ENCODE data around the gene HHAT. TPM values are rescaled to one million over a fixed set of nuclear protein-coding genes. Genes with fewer than 3 reads are reported as not detected.
"Not testable (repeated sequence)": the region's sequence is repeated elsewhere in the genome, so short reads cannot be mapped to it uniquely, and the experiment has no call there.

HHAT gene
- total RNA-seq, 4 donors from 2014 or later, result 0.83 to 1.6 (median 1.2) TPM

GRCh38 chr1:210657806-210658205 lies 329.1 kb downstream of the HHAT start:
- no peak for TF ChIP-seq EP300 (IDR thresholded peaks at IDR 0.05)
- TF ChIP-seq POLR2AphosphoS5 (IDR thresholded peaks at IDR 0.05), result no peak
- no peak for TF ChIP-seq POLR2A (IDR thresholded peaks at IDR 0.05; ENCODE audit: low read depth)
- no peak for TF ChIP-seq CTCF (IDR thresholded peaks at IDR 0.05)
- Histone ChIP-seq H3K36me3 (no peaks in the 10 kb centered on the region), H3K27ac (replicated peaks in 1 of 4) (no peak overlapping the region), H3K4me3 (no peak overlapping the region), H3K27me3 (no peaks in the 10 kb centered on the region), H3K9me3 (no peaks in the 10 kb centered on the region), H3K4me1 (no peaks in the 10 kb centered on the region)
- WGBS, result 88% methylated on average over 6 of the region's 6 CpGs
- no peak for DNase-seq (ENCODE audit: extremely low spot score)
- intact Hi-C loops (cut with DNase I), result no loop called here

- H3K27ac ChIP-seq (replicated peaks in 1 of 4); H3K9me3 ChIP-seq; intact Hi-C loops (cut with DNase I); DNase-seq (ENCODE audit: extremely low spot score); H3K36me3 ChIP-seq; H3K4me3 ChIP-seq; H3K27me3 ChIP-seq; H3K4me1 ChIP-seq: not testable (repeated sequence)
- 93% methylated on average over 4 of the region's 4 CpGs for WGBS
Observed at GRCh38 chr1:210661520-210661919, 332.8 kb downstream of the HHAT start.

- WGBS, result 90% methylated on average over 4 of the region's 4 CpGs
- Histone ChIP-seq H3K27me3 (no peaks in the 10 kb centered on the region), H3K9me3 (no peaks in the 10 kb centered on the region), H3K36me3 (no peaks in the 10 kb centered on the region), H3K27ac (replicated peaks in 1 of 4) (no peak overlapping the region), H3K4me1 (no peaks in the 10 kb centered on the region), H3K4me3 (no peak overlapping the region)
- TF ChIP-seq CTCF (IDR thresholded peaks at IDR 0.05), result no peak
- TF ChIP-seq POLR2A (IDR thresholded peaks at IDR 0.05; ENCODE audit: low read depth), result no peak
- no peak for TF ChIP-seq POLR2AphosphoS5 (IDR thresholded peaks at IDR 0.05)
- TF ChIP-seq EP300 (IDR thresholded peaks at IDR 0.05), result no peak
- no peak for DNase-seq (ENCODE audit: extremely low spot score)
- intact Hi-C loops (cut with DNase I), result no loop called here
Observed at GRCh38 chr1:210662291-210663050, 333.8 kb downstream of the HHAT start.

GRCh38 chr1:210663730-210664573 lies 335.2 kb downstream of the HHAT start:
- Histone ChIP-seq H3K27me3 (no peaks in the 10 kb centered on the region), H3K27ac (replicated peaks in 1 of 4) (no peak overlapping the region), H3K4me3 (no peak overlapping the region), H3K9me3 (no peaks in the 10 kb centered on the region), H3K36me3 (no peaks in the 10 kb centered on the region), H3K4me1 (no peaks in the 10 kb centered on the region)
- DNase-seq (ENCODE audit: extremely low spot score), result no peak
- 68% methylated on average over 7 of the region's 7 CpGs for WGBS
- TF ChIP-seq EP300 (IDR thresholded peaks at IDR 0.05), result no peak
- TF ChIP-seq POLR2A (IDR thresholded peaks at IDR 0.05; ENCODE audit: low read depth), result no peak
- intact Hi-C loops (cut with DNase I), result no loop called here

- H3K27ac ChIP-seq (replicated peaks in 1 of 4), result no peak overlapping the region
- no peak for DNase-seq (ENCODE audit: extremely low spot score)
- H3K36me3 ChIP-seq, result peaks cover 0 to 9% (median 1%) of the 10 kb centered on the region in 4 donors
- H3K4me3 ChIP-seq, result no peak overlapping the region
- intact Hi-C loops (cut with DNase I), result no loop called here
- H3K4me1 ChIP-seq, result no peaks in the 10 kb centered on the region
- TF ChIP-seq CTCF (IDR thresholded peaks at IDR 0.05) (no peak), POLR2A (IDR thresholded peaks at IDR 0.05; ENCODE audit: low read depth) (no peak), EP300 (IDR thresholded peaks at IDR 0.05) (no peak)
- no peaks in the 10 kb centered on the region for H3K27me3 ChIP-seq
- peaks cover 0 to 7% (median 2%) of the 10 kb centered on the region in 4 donors for H3K9me3 ChIP-seq
Observed at GRCh38 chr1:210669951-210670350, 341.2 kb downstream of the HHAT start.

Data from esophagus muscularis mucosa (tissue), 4 donors.